Sigmoid colon (tissue), 4 donors: ENCODE measurements around the gene DNASE1L3.
A peak's percentile ranks its signal among the peaks of the same experiment; 100 is the strongest.

ENCODE experiments used
- EP300 ChIP-seq, 4 donors: sonication (generic); formaldehyde crosslinking; IDR thresholded peaks; one replicate each; pipeline ENCODE4 v1.6.1; 2017; ENCODE audit warnings: antibody characterized with exemption in 4 of 4
- POLR2A ChIP-seq, 2 donors: fragments of 450-650 bp; IDR thresholded peaks; one replicate each; pipeline ENCODE4 v1.6.1; 2016; ENCODE audit warnings: antibody characterized with exemption in 2 of 2, mild to moderate bottlenecking in 2 of 2, moderate library complexity in 2 of 2
- POLR2AphosphoS5 ChIP-seq, 4 donors: sonication (generic); formaldehyde crosslinking; IDR thresholded peaks; one replicate each; pipeline ENCODE4 v1.6.1; 2017; ENCODE audit warnings: antibody characterized with exemption in 4 of 4
- TF ChIP-seq, protein P1 (sequence below), 4 experiments: fragments of 450-650 bp in 3 of 4; fragments of 200-600 bp in 1 of 4; IDR thresholded peaks; one replicate each; pipeline ENCODE4 v1.5.1; 2016 to 2019; ENCODE audit warnings: antibody characterized with exemption in 4 of 4, mild to moderate bottlenecking in 3 of 4, moderate library complexity in 2 of 4

DNA sequence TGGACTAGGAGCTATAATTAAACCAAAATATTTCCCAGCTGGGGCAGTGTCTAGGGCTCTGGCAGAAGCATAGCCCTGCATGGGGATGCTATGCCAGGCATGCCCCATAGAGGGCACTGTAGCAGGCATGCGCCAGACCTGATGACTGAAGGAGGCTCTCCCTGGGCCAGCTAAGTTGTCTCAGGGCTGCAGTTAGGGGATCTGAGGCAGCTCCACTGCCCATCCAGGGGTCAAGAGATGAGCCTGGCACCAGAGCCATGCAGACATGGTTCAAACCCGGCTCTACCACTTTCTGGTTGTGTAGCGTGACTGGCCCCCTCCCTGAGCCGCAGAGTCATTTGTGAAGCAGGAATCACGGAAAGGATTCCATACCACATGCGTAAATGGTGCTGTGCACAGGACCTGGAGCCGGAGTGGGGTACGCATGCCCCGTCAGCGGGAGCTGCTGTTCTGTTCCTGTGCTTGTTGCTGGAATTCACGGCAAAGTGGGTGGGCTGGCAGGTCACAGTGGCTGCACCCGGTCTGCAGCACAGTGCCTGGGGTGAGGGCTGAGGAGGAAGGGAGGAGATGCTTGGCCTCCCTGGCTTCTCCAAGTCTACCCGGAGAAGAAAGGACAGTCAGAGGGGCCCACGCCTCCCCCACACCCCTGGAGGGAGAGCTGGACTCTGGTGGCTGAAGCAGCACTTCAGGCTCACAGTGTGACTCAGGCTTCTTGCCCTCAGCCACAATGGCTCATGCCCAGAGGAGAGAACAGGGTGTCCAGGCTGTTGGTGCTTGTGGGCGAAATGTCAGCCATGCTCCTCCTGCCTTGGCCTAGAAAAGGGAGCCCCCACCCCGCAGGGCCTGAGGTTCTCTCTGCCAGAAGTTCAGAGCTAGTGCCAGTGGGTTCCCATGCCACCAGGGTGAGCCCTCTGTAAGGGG, 43.1 kb downstream of the DNASE1L3 start:
- TF ChIP-seq POLR2A (IDR thresholded peaks at IDR 0.05) = no peak
- no peak for TF ChIP-seq EP300 (IDR thresholded peaks at IDR 0.05)
- TF ChIP-seq, protein P1, sequence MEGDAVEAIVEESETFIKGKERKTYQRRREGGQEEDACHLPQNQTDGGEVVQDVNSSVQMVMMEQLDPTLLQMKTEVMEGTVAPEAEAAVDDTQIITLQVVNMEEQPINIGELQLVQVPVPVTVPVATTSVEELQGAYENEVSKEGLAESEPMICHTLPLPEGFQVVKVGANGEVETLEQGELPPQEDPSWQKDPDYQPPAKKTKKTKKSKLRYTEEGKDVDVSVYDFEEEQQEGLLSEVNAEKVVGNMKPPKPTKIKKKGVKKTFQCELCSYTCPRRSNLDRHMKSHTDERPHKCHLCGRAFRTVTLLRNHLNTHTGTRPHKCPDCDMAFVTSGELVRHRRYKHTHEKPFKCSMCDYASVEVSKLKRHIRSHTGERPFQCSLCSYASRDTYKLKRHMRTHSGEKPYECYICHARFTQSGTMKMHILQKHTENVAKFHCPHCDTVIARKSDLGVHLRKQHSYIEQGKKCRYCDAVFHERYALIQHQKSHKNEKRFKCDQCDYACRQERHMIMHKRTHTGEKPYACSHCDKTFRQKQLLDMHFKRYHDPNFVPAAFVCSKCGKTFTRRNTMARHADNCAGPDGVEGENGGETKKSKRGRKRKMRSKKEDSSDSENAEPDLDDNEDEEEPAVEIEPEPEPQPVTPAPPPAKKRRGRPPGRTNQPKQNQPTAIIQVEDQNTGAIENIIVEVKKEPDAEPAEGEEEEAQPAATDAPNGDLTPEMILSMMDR (IDR thresholded peaks at IDR 0.05) = peak; percentile 59 to 91 (median 78)
- peak in 2 of 4 donors; percentile 39 to 44 for TF ChIP-seq POLR2AphosphoS5 (IDR thresholded peaks at IDR 0.05)
